Measurements from ENCODE around the gene RNF146.
"Not testable (repeated sequence)": the region's sequence is repeated elsewhere in the genome, so short reads cannot be mapped to it uniquely, and the experiment has no call there.

Gene RNF146, protein sequence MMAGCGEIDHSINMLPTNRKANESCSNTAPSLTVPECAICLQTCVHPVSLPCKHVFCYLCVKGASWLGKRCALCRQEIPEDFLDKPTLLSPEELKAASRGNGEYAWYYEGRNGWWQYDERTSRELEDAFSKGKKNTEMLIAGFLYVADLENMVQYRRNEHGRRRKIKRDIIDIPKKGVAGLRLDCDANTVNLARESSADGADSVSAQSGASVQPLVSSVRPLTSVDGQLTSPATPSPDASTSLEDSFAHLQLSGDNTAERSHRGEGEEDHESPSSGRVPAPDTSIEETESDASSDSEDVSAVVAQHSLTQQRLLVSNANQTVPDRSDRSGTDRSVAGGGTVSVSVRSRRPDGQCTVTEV

GRCh38 chr6:127266178-127266891 lies at the start of gene RNF146:
RNF146 (plus strand) TSS chr6:127266864; CDS start chr6:127280339, 13,475 bp downstream.
- peak; percentile 52 for DNase-seq

DNA sequence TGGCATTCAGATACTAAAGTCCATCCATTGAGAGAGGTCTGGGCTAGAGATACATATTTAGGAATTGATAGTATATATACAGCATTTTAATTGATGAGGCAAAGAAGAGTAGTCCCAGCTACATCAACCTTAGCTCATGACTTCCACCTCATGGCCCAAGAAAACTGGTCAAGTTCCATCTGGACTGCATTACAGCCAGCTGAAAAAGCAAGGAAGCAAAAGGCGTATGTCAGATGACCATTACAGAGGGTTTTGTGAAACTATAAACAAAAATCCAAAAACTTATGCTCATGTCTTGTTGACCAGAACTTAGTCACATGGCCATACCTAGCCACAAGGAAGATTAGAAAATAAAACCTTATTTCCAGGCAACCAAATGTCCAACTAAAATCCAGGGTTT lies 46.8 kb upstream of the RNF146 start:
- DNase-seq: no peak

DNA sequence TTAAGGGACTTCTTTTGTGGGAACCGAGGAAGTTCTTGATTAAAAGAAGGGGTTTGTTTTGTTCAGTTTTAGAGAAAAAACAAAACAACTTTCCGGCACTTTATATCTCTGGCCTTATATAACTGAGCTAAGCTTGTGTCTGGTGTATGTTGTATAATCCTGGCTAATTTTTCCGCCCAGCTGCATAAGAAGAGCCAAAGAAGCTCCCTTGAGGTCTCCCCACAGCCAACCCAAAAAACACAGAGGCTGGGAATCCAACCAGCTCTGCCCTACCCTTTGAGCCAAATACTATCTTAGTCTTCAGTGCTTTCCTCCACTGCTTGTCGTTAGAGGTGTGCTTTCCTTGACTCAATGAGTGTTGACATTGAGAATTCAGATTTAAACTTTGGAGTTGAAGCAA lies 45.5 kb upstream of the RNF146 start:
- no peak for DNase-seq

DNA sequence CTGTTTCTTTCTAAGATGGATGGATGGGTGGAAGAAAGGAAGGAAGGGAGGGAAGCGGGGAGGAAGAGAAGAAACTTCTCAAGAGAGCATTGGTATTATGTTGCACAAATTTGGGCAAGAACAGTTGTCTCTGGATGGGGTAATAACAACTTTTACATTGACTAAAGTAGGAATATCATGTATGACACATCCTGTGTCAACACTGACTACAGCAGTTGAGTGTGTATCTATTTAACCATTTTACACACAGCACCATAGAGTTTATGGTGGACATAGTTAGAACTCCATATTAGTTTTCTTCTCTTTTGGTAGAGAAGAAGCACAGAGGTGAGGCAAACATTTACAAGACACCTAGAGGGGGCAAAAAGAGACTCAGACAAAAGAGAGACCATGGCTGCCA lies 44.2 kb upstream of the RNF146 start:
- no peak for DNase-seq

DNA sequence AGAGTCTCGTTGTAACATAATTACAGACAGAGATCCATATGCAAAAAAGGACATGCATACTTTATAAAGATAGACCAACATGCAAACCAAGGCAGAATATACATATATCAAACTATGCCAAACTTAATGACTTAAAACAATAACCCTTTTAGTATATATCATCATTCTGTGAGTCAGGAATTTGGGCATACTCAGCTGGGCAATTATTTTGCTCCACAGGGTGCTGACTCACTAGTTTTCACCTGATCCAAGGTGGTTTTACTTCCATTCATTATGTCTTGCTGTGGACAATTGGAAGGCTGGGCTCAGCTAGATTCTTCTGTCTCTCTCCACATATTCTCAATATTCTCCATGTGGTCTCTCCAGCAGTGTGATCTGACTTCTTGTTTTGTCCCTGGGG lies 41.2 kb upstream of the RNF146 start:
- no peak for DNase-seq

- not testable (repeated sequence) for DNase-seq
Observed at GRCh38 chr6:127233819-127234218, 32.8 kb upstream of the RNF146 start.

- DNase-seq: no peak
Observed at GRCh38 chr6:127243501-127243900, 23.2 kb upstream of the RNF146 start.

DNA sequence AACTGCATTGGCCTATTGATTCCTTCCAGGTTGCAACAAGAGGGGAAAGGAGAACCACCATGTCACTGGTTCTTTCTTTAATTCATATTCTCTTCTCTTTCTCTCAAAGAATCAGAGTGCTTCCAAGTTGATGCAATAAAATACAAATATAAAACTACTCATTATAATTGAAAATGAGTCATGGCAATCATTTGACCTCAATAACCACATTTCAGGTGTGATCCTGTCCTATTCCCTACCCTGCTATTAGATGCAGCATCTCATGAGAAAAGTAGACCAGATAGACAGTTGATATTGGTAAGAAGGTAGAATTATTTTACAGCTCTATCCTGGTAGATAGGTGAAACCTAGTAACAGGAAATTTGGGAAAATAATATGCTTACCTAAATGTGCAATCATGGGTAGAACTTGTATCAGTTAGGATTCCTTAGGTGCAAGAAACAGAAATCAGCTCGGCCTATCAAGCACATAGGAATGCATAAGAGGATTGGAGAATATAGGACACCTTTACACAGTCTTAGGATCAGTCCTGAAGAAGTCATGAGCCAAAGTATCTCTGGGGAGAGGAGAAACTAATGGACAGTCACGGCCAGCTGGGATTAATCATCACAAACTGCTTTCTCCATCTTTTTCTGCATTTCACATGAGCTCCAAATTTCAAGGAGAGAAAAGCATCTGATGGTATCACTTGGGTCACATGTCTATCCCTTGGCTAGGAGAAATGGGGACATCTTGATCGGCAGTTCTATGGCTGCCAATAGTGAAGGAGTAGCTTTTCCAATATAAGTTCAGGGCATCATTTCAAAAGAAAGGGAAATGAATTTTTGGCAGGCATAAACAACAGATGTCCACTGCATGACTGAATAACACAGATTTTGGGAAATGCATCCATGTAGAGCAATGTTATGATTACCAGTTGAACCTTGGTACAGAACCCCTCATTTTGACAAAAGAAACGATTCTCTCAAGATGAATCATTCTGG lies 19.3 kb upstream of the RNF146 start:
- DNase-seq: no peak

- no peak for DNase-seq
Observed at GRCh38 chr6:127249621-127250020, 17.0 kb upstream of the RNF146 start.

GRCh38 chr6:127255286-127255685 lies 11.4 kb upstream of the RNF146 start:
- no peak for DNase-seq

DNA sequence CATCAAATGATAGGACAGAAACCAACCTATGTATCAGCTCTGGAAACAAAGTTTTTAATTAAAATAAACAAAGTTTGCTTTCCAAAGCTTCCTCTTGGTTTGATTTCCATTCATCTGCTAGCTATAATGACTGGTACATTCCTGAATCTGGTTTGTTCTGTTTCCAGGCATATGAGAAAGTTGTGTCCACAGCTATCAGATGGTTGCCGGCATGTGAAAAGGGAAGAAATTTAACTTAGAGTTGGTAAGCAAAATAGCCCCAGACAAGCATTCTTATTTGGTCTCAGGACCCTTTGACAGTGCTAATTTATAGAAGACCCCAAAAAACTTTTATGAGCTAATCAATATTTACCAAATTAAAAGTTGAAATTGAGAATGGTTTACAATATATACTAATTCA lies 3.8 kb upstream of the RNF146 start:
- DNase-seq: no peak

- no peak for DNase-seq
Observed at GRCh38 chr6:127263481-127263880, 3.2 kb upstream of the RNF146 start.

- DNase-seq: peak; percentile 29
Observed at GRCh38 chr6:127266892-127267645, 405 bp downstream of the RNF146 start.

DNA sequence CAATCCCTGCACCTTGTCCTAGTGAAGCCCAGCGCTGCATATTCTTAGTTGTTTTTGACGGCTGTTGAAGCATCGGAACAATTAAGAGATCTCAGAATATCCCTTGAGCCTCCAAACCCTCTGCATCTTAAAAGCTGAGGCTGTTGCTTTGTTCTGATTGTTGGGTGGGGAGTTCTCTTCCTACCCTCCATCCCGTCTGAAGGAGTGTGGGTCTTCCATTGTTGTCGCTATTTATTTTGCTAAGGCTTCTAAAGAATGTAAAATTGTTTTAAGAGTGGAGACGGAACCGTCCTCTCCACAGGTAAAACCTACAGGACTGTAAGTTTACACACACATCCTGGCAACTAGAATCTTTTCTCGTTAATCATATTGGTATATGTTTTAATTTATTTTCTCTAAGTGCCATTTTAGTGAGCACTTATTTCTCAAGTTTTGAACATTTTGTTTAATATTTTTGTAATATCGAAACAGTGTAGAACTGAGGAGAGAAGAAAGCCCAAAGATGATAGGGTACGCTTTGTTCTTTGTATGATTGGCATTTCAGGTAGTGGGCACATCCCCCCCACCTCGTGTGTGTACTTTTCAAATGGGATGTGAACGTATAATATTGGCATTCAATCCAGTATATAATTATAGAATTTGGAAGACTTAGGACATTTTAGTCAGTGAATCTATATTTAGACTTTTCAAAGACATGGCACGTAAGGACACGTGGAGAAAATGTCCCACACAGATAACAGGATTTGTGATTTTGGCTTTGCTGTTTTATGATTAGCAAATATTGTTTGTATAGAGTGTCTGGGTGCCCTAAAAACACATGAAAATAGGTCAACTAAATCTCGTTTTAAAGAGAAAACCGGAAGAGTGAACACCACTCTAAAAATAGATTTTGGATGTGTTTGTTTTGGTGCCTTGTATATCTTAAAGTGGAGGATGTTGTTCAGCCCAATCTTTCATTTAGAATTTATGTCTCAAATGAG lies 1.3 kb downstream of the RNF146 start:
- DNase-seq: no peak

DNA sequence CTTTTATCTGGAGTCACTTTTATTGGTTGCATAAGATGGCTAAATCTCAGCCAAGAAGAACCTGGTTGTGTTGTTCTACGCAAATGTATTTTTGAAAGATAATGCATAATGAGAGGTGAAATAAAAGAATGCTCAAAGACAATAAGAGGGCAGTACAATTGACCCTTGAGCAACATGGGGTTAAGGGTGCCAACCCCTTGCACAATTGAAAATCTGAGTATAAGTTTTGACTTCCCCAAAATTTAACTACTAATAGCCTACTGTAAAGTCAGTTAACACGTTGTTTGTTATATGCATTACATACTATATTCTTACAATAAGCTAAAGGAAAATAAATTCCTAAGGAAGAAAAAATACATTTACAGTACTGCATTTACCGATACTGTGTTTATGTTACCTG lies 5.9 kb downstream of the RNF146 start:
- no peak for DNase-seq

DNA sequence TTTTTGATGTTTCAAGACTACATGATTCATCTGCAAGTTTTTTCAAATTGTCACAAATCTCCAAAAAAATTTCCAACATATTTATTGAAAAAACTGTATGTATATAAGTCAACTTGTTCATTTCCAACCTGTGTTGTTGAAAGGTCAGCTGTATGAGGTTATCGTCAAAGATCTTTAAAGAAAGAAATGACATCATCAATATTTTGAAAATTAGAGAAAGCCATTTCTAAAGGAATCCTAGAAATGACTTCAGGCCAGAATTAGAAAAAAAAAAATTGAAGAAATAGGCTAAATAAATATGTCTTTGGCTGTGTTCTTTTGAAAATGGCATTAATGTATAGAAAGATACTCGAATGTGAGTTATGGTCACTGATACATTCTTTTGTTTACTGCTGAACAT lies 6.8 kb downstream of the RNF146 start:
- no peak for DNase-seq

GRCh38 chr6:127276331-127276730 lies 9.7 kb downstream of the RNF146 start:
- no peak for DNase-seq

DNA sequence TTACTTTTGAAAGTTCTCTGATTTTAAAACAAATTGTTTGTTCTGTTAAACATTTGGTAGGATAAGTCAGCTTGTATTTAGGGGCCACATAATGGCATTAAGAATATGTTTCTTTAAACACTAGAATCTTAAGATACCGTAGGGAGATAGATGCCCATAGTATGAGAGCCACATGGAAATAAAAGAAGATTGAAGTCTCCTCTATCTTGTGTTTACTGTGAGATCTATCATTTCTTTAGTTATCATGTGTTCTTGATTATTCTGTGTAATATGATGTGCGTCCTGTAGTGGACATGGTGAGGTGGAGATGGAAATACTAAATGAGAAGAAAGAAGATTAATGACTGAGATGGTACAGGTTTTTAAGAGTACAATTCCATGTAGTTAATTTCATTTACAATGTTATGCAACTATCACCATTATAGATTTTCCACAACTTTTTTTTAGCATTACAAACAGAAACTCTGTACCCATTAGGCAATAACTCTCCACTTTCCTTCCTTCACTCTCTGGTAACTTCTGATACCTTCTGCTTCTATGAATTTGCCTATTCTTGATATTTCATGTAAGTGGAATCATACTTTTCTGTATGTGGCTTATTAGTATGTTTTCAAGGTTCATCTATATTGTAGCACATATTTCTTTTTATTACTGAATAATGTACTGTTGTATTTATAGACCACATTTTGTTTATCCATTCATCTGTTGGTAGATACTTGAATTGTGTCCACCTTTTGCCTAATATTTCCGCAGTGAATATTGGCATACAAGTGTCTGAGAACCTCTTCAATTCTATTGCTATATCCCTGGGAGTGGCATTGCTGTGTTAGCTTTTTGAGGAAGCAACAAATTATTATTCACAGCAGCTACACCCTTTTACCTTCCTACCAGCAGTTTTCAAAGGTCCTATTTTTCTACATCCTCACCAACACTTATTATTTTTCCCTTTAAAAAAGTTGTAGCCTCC lies 11.5 kb downstream of the RNF146 start:
- DNase-seq: no peak

GRCh38 chr6:127279815-127280214 lies 13.2 kb downstream of the RNF146 start:
- no peak for DNase-seq

DNA sequence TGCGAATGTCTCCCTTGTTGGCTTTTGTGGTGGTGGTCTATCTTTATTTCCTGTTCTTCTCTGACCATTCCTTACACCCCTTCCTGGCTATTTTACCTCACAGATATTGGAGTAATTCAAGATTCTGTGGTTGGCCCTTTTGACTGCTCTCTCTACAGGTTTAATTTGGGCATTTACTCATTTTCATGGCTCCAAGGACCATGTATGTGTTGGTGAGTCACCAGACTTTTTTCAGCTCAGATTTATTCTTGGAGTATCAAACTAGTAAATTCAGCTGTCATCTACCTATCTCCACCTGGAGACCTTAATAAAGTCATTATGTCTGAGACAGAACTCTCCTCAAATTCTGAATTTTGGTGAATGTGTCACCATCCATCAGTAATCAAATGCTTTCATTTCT lies 15.5 kb downstream of the RNF146 start:
- DNase-seq: no peak

Data from activated CD4-positive, alpha-beta T cell treated with anti-CD3 and anti-CD28 coated beads for 1 hour (primary cell).